Fibroblast of lung (primary cell): ENCODE results near the gene OMP. TPM values are rescaled to one million over a fixed set of nuclear protein-coding genes. Genes with fewer than 3 reads are reported as not detected.

Experiments
- DNase-seq, 2 donors: peaks; one replicate each; pipeline versions ENCODE4 v3.0.0 to v3.0.0-alpha.2; 2010; ENCODE audit warnings: low read depth in 2 of 2
- H2AFZ ChIP-seq: 2 replicates; pipeline ENCODE4 v1.5.1; 2012; ENCODE audit warnings: low read length, control low read depth, inconsistent platforms
- H3K27ac ChIP-seq: 2 replicates; pipeline ENCODE4 v1.5.1; 2011; ENCODE audit warnings: low read length, control low read depth; ENCODE audit not compliant: insufficient read depth
- H3K27me3 ChIP-seq: 2 replicates; pipeline ENCODE4 v1.5.1; 2011; ENCODE audit warnings: mild to moderate bottlenecking, low read length; ENCODE audit not compliant: control insufficient read depth, insufficient read depth
- H3K36me3 ChIP-seq: 2 replicates; pipeline ENCODE4 v1.5.1; 2011; ENCODE audit warnings: low read length; ENCODE audit not compliant: control insufficient read depth, insufficient read depth
- H3K4me1 ChIP-seq: 2 replicates; pipeline ENCODE4 v1.5.1; 2011; ENCODE audit warnings: low read length; ENCODE audit not compliant: control insufficient read depth, insufficient read depth; ENCODE audit errors: extremely low read depth
- H3K4me2 ChIP-seq: 2 replicates; pipeline ENCODE4 v1.5.1; 2011; ENCODE audit warnings: low read length, control low read depth; ENCODE audit not compliant: insufficient read depth; ENCODE audit errors: extremely low read depth
- H3K4me3 ChIP-seq, 4 experiments: fragments of 200-600 bp in 1 of 4; sonication (generic) in 1 of 4; replicated peaks in 1 of 4; 2 replicates each; pipeline ENCODE4 v1.5.1; 2011 to 2016; ENCODE audit warnings: low read length in 4 of 4, low read depth in 3 of 4, mild to moderate bottlenecking in 3 of 4, control low read depth in 2 of 4, inconsistent platforms in 1 of 4, mixed read lengths in 1 of 4; ENCODE audit not compliant: insufficient read depth in 1 of 4; ENCODE audit errors: control extremely low read depth in 1 of 4
- H3K79me2 ChIP-seq: 2 replicates; pipeline ENCODE4 v1.5.1; 2012; ENCODE audit warnings: mild to moderate bottlenecking, low read length, inconsistent platforms; ENCODE audit not compliant: control insufficient read depth, insufficient read depth
- H3K9ac ChIP-seq: 2 replicates; pipeline ENCODE4 v1.5.1; 2011; ENCODE audit warnings: mild to moderate bottlenecking, low read length, control low read depth; ENCODE audit not compliant: insufficient read depth
- H3K9me3 ChIP-seq: 2 replicates; pipeline ENCODE4 v1.5.1; 2012; ENCODE audit warnings: low read depth, low read length; ENCODE audit not compliant: control insufficient read depth, insufficient read depth
- H4K20me1 ChIP-seq: 2 replicates; pipeline ENCODE4 v1.5.1; 2011; ENCODE audit warnings: low read length; ENCODE audit not compliant: control insufficient read depth, insufficient read depth; ENCODE audit errors: extremely low read depth
- CTCF ChIP-seq, 2 donors: IDR thresholded peaks in 1 of 2; conservative IDR thresholded peaks in 1 of 2; 1 replicate in 1 of 2; 2 replicates in 1 of 2; pipeline ENCODE4 v1.5.1; 2011 to 2012; ENCODE audit warnings: low read length in 2 of 2, control low read depth in 1 of 2, inconsistent platforms in 1 of 2, low read depth in 1 of 2, mild to moderate bottlenecking in 1 of 2
- EZH2 ChIP-seq: IDR thresholded peaks from 2 replicates; pipeline ENCODE4 v1.5.1; 2012; ENCODE audit warnings: low read length, control low read depth, mild to moderate bottlenecking; ENCODE audit errors: missing control alignments
- polyA plus RNA-seq, 2 donors: library from polyadenylated mRNA; depleted of rRNA in 1 of 2; stranded (reverse) in 1 of 2; unstranded in 1 of 2; fragments of >200 nt; gene quantifications; 2 replicates each; pipeline ENCODE4 v1.2.1, GENCODE V29; 2011 to 2012; ENCODE audit warnings: missing spikeins in 1 of 2
- total RNA-seq: library from RNA; depleted of rRNA; stranded (reverse); fragments of >200 nt; gene quantifications from 2 replicates; pipeline ENCODE4 v1.2.1, GENCODE V29; 2014

OMP gene
- total and polyA plus RNA-seq, 2 donors (not counting 1 experiment from before 2014, with no cell fraction given): 0.83 TPM; not detected in 1

GRCh38 chr11:77111946-77112345 is 9.3 kb downstream of the OMP start:
- H4K20me1 ChIP-seq: no peaks in the 10 kb centered on the region
- DNase-seq: no peak
- H3K9me3 ChIP-seq: no peaks in the 10 kb centered on the region
- no peak overlapping the region for H3K9ac ChIP-seq
- H3K4me3 ChIP-seq: no peak overlapping the region
- H3K27me3 ChIP-seq: no peaks in the 10 kb centered on the region
- H3K79me2 ChIP-seq: no peaks in the 10 kb centered on the region
- H3K4me2 ChIP-seq: no peak overlapping the region
- peaks cover 28% of the 10 kb centered on the region for H3K4me1 ChIP-seq
- TF ChIP-seq EZH2 (no peak), CTCF (conservative IDR thresholded peaks at IDR 0.05 in 1 of 2, IDR thresholded peaks at IDR 0.05 in 1 of 2; ENCODE audit: low read depth in 1 of 2, low read length in 2 of 2) (no peak)
- H2AFZ ChIP-seq: no peak overlapping the region
- H3K36me3 ChIP-seq: no peaks in the 10 kb centered on the region
- no peak overlapping the region for H3K27ac ChIP-seq

GRCh38 chr11:77112641-77113381 is 10.2 kb downstream of the OMP start:
- Histone ChIP-seq H4K20me1 (no peaks in the 10 kb centered on the region), H2AFZ (no peak overlapping the region), H3K4me2 (no peak overlapping the region), H3K36me3 (no peaks in the 10 kb centered on the region), H3K9ac (no peak overlapping the region), H3K79me2 (no peaks in the 10 kb centered on the region), H3K4me3 (no peak overlapping the region), H3K9me3 (no peaks in the 10 kb centered on the region), H3K27me3 (no peaks in the 10 kb centered on the region), H3K27ac (no peak overlapping the region), H3K4me1 (peaks cover 22% of the 10 kb centered on the region)
- no peak for DNase-seq
- TF ChIP-seq CTCF (conservative IDR thresholded peaks at IDR 0.05 in 1 of 2, IDR thresholded peaks at IDR 0.05 in 1 of 2; ENCODE audit: low read depth in 1 of 2, low read length in 2 of 2): no peak
- no peak for TF ChIP-seq EZH2

- no peak overlapping the region for H3K4me3 ChIP-seq
- no peak overlapping the region for H3K4me2 ChIP-seq
- H3K27ac ChIP-seq: no peak overlapping the region
- peaks cover 2% of the 10 kb centered on the region for H3K36me3 ChIP-seq
- H3K9ac ChIP-seq: no peak overlapping the region
- no peaks in the 10 kb centered on the region for H4K20me1 ChIP-seq
- no peaks in the 10 kb centered on the region for H3K9me3 ChIP-seq
- DNase-seq: peak; percentile 29 to 54
- no peaks in the 10 kb centered on the region for H3K79me2 ChIP-seq
- peaks cover 15% of the 10 kb centered on the region for H3K4me1 ChIP-seq
- no peak overlapping the region for H2AFZ ChIP-seq
- H3K27me3 ChIP-seq: no peaks in the 10 kb centered on the region
- no peak for TF ChIP-seq EZH2
- peak; percentile 42 to 69 for TF ChIP-seq CTCF (conservative IDR thresholded peaks at IDR 0.05 in 1 of 2, IDR thresholded peaks at IDR 0.05 in 1 of 2; ENCODE audit: low read depth in 1 of 2, low read length in 2 of 2)
Measured at GRCh38 chr11:77113382-77114088, 10.9 kb downstream of the OMP start.
